ENCODE results near the gene FBLN1.
A peak's percentile ranks its signal among the peaks of the same experiment; 100 is the strongest.

FBLN1 gene

GRCh38 chr22:45543243-45543642 lies 40.6 kb downstream of the FBLN1 start:
- no peak for TF ChIP-seq CTCF (IDR thresholded peaks at IDR 0.05; ENCODE audit: low read depth, low read length)
- H3K4me3 ChIP-seq (ENCODE audit: low read depth, low read length): no peak overlapping the region

GRCh38 chr22:45544588-45545170 lies 42.0 kb downstream of the FBLN1 start:
- no peak for TF ChIP-seq CTCF (IDR thresholded peaks at IDR 0.05; ENCODE audit: low read depth, low read length)
- no peak overlapping the region for H3K4me3 ChIP-seq (ENCODE audit: low read depth, low read length)

- TF ChIP-seq CTCF (IDR thresholded peaks at IDR 0.05; ENCODE audit: low read depth, low read length): no peak
- H3K4me3 ChIP-seq (ENCODE audit: low read depth, low read length): no peak overlapping the region
Observed at GRCh38 chr22:45546333-45547015, 43.8 kb downstream of the FBLN1 start.

GRCh38 chr22:45547016-45547345 lies 44.3 kb downstream of the FBLN1 start:
- H3K4me3 ChIP-seq (ENCODE audit: low read depth, low read length): no peak overlapping the region
- no peak for TF ChIP-seq CTCF (IDR thresholded peaks at IDR 0.05; ENCODE audit: low read depth, low read length)

GRCh38 chr22:45547731-45548130 lies 45.0 kb downstream of the FBLN1 start:
- TF ChIP-seq CTCF (IDR thresholded peaks at IDR 0.05; ENCODE audit: low read depth, low read length): no peak
- no peak overlapping the region for H3K4me3 ChIP-seq (ENCODE audit: low read depth, low read length)

- no peak for TF ChIP-seq CTCF (IDR thresholded peaks at IDR 0.05; ENCODE audit: low read depth, low read length)
Observed at GRCh38 chr22:45548247-45548840, 45.7 kb downstream of the FBLN1 start.

GRCh38 chr22:45548991-45549761 lies 46.5 kb downstream of the FBLN1 start:
- no peak overlapping the region for H3K4me3 ChIP-seq (ENCODE audit: low read depth, low read length)
- TF ChIP-seq CTCF (IDR thresholded peaks at IDR 0.05; ENCODE audit: low read depth, low read length): peak; percentile 70

More at GRCh38 chr22:45548247-45548840, 45.7 kb downstream of the FBLN1 start:
- H3K4me3 ChIP-seq (ENCODE audit: low read depth, low read length): no peak overlapping the region
